ENCODE measurements around the gene NAALADL2. TPM values are rescaled to one million over a fixed set of nuclear protein-coding genes. Genes with fewer than 3 reads are reported as not detected.

Gene NAALADL2
- total RNA-seq, 2 experiments from 2014 or later = not detected

GRCh38 chr3:175670557-175670956, 811.4 kb downstream of the NAALADL2 start:
- no peaks in the 10 kb centered on the region for H3K4me1 Mint-ChIP-seq
- no peak overlapping the region for H3K4me3 Mint-ChIP-seq
- POLR2A ChIA-PET = no interaction called here
- H3K36me3 Mint-ChIP-seq (ENCODE audit: low read depth) = no peaks in the 10 kb centered on the region
- H3K27ac Mint-ChIP-seq = no peak overlapping the region
- DNase-seq = no peak
- no peaks in the 10 kb centered on the region for H3K27me3 Mint-ChIP-seq
- CTCF ChIA-PET = no interaction called here
- H3K9me3 Mint-ChIP-seq = no peaks in the 10 kb centered on the region

- ChIA-PET POLR2A (no interaction called here), CTCF (no interaction called here)
- H3K27me3 Mint-ChIP-seq = no peaks in the 10 kb centered on the region
- no peak overlapping the region for H3K27ac Mint-ChIP-seq
- no peaks in the 10 kb centered on the region for H3K4me1 Mint-ChIP-seq
- no peaks in the 10 kb centered on the region for H3K9me3 Mint-ChIP-seq
- H3K4me3 Mint-ChIP-seq = no peak overlapping the region
- no peak for DNase-seq
- no peaks in the 10 kb centered on the region for H3K36me3 Mint-ChIP-seq (ENCODE audit: low read depth)
Observed at GRCh38 chr3:175672119-175672689, 813.1 kb downstream of the NAALADL2 start.

- Mint-ChIP-seq H3K9me3 (peaks cover 4% of the 10 kb centered on the region), H3K4me3 (no peak overlapping the region), H3K27me3 (no peaks in the 10 kb centered on the region), H3K36me3 (ENCODE audit: low read depth) (no peaks in the 10 kb centered on the region), H3K4me1 (no peaks in the 10 kb centered on the region), H3K27ac (no peak overlapping the region)
- POLR2A ChIA-PET = no interaction called here
- CTCF ChIA-PET = interaction anchor here (0.6 to 0.8 kb wide), 2 partner anchors 36 to 1954 kb away, joined by 3 to 4 read pairs; no protein-coding TSS in a partner anchor
- DNase-seq = no peak
Observed at GRCh38 chr3:175679568-175679967, 820.4 kb downstream of the NAALADL2 start.

- no peak overlapping the region for H3K4me3 Mint-ChIP-seq
- DNase-seq = no peak
- no peaks in the 10 kb centered on the region for H3K27me3 Mint-ChIP-seq
- CTCF ChIA-PET = no interaction called here
- no peak overlapping the region for H3K27ac Mint-ChIP-seq
- POLR2A ChIA-PET = no interaction called here
- H3K9me3 Mint-ChIP-seq = no peaks in the 10 kb centered on the region
- no peaks in the 10 kb centered on the region for H3K4me1 Mint-ChIP-seq
- no peaks in the 10 kb centered on the region for H3K36me3 Mint-ChIP-seq (ENCODE audit: low read depth)
Observed at GRCh38 chr3:175692256-175692655, 833.1 kb downstream of the NAALADL2 start.

GRCh38 chr3:175695251-175695650, 836.1 kb downstream of the NAALADL2 start:
- ChIA-PET POLR2A (no interaction called here), CTCF (no interaction called here)
- no peaks in the 10 kb centered on the region for H3K27me3 Mint-ChIP-seq
- no peak overlapping the region for H3K4me3 Mint-ChIP-seq
- no peaks in the 10 kb centered on the region for H3K9me3 Mint-ChIP-seq
- no peaks in the 10 kb centered on the region for H3K36me3 Mint-ChIP-seq (ENCODE audit: low read depth)
- H3K4me1 Mint-ChIP-seq = no peaks in the 10 kb centered on the region
- no peak overlapping the region for H3K27ac Mint-ChIP-seq
- DNase-seq = no peak

- no peaks in the 10 kb centered on the region for H3K27me3 Mint-ChIP-seq
- H3K4me3 Mint-ChIP-seq = no peak overlapping the region
- peaks cover 6% of the 10 kb centered on the region for H3K9me3 Mint-ChIP-seq
- H3K4me1 Mint-ChIP-seq = no peaks in the 10 kb centered on the region
- ChIA-PET CTCF (no interaction called here), POLR2A (no interaction called here)
- no peak overlapping the region for H3K27ac Mint-ChIP-seq
- H3K36me3 Mint-ChIP-seq (ENCODE audit: low read depth) = no peaks in the 10 kb centered on the region
- DNase-seq = no peak
Observed at GRCh38 chr3:175702956-175703355, 843.8 kb downstream of the NAALADL2 start.

- Mint-ChIP-seq H3K27ac (no peak overlapping the region), H3K27me3 (no peaks in the 10 kb centered on the region), H3K9me3 (peaks cover 6% of the 10 kb centered on the region), H3K36me3 (ENCODE audit: low read depth) (no peaks in the 10 kb centered on the region), H3K4me3 (no peak overlapping the region), H3K4me1 (no peaks in the 10 kb centered on the region)
- no peak for DNase-seq
- ChIA-PET CTCF (no interaction called here), POLR2A (no interaction called here)
Observed at GRCh38 chr3:175704366-175705055, 845.4 kb downstream of the NAALADL2 start.

- Mint-ChIP-seq H3K36me3 (ENCODE audit: low read depth) (no peaks in the 10 kb centered on the region), H3K27ac (no peak overlapping the region), H3K4me3 (no peak overlapping the region), H3K4me1 (no peaks in the 10 kb centered on the region), H3K27me3 (no peaks in the 10 kb centered on the region), H3K9me3 (peaks cover 3% of the 10 kb centered on the region)
- no peak for DNase-seq
- ChIA-PET POLR2A (no interaction called here), CTCF (no interaction called here)
Observed at GRCh38 chr3:175713268-175713667, 854.1 kb downstream of the NAALADL2 start.

GRCh38 chr3:175716446-175716845, 857.3 kb downstream of the NAALADL2 start:
- Mint-ChIP-seq H3K27ac (no peak overlapping the region), H3K4me3 (no peak overlapping the region), H3K4me1 (no peaks in the 10 kb centered on the region), H3K36me3 (ENCODE audit: low read depth) (no peaks in the 10 kb centered on the region), H3K9me3 (peaks cover 3% of the 10 kb centered on the region), H3K27me3 (no peaks in the 10 kb centered on the region)
- CTCF ChIA-PET = no interaction called here
- POLR2A ChIA-PET = no interaction called here
- no peak for DNase-seq

GRCh38 chr3:175726228-175726627, 867.1 kb downstream of the NAALADL2 start:
- H3K4me1 Mint-ChIP-seq = no peaks in the 10 kb centered on the region
- H3K27me3 Mint-ChIP-seq = no peaks in the 10 kb centered on the region
- ChIA-PET CTCF (no interaction called here), POLR2A (no interaction called here)
- H3K27ac Mint-ChIP-seq = no peak overlapping the region
- no peak overlapping the region for H3K4me3 Mint-ChIP-seq
- H3K9me3 Mint-ChIP-seq = no peaks in the 10 kb centered on the region
- H3K36me3 Mint-ChIP-seq (ENCODE audit: low read depth) = no peaks in the 10 kb centered on the region
- no peak for DNase-seq

- peaks cover 2% of the 10 kb centered on the region for H3K9me3 Mint-ChIP-seq
- CTCF ChIA-PET = no interaction called here
- POLR2A ChIA-PET = no interaction called here
Observed at GRCh38 chr3:175728566-175728965, 869.4 kb downstream of the NAALADL2 start.

GRCh38 chr3:175729466-175729865, 870.3 kb downstream of the NAALADL2 start:
- DNase-seq = no peak
- Mint-ChIP-seq H3K4me3 (no peak overlapping the region), H3K36me3 (ENCODE audit: low read depth) (no peaks in the 10 kb centered on the region), H3K27ac (no peak overlapping the region), H3K27me3 (no peaks in the 10 kb centered on the region), H3K4me1 (no peaks in the 10 kb centered on the region), H3K9me3 (peaks cover 2% of the 10 kb centered on the region)
- ChIA-PET CTCF (no interaction called here), POLR2A (no interaction called here)

More at GRCh38 chr3:175728566-175728965, 869.4 kb downstream of the NAALADL2 start:
- H3K4me3 Mint-ChIP-seq = no peak overlapping the region
- H3K36me3 Mint-ChIP-seq (ENCODE audit: low read depth) = no peaks in the 10 kb centered on the region
- H3K4me1 Mint-ChIP-seq = no peaks in the 10 kb centered on the region
- DNase-seq = no peak
- H3K27me3 Mint-ChIP-seq = no peaks in the 10 kb centered on the region
- H3K27ac Mint-ChIP-seq = no peak overlapping the region

GRCh38 chr3:175731543-175731942, 872.4 kb downstream of the NAALADL2 start:
- ChIA-PET CTCF (no interaction called here), POLR2A (no interaction called here)
- Mint-ChIP-seq H3K9me3 (peaks cover 6% of the 10 kb centered on the region), H3K4me3 (no peak overlapping the region), H3K27ac (no peak overlapping the region), H3K36me3 (ENCODE audit: low read depth) (no peaks in the 10 kb centered on the region), H3K27me3 (no peaks in the 10 kb centered on the region), H3K4me1 (no peaks in the 10 kb centered on the region)
- DNase-seq = no peak

- ChIA-PET CTCF (no interaction called here), POLR2A (no interaction called here)
- Mint-ChIP-seq H3K27me3 (no peaks in the 10 kb centered on the region), H3K9me3 (peaks cover 6% of the 10 kb centered on the region), H3K4me3 (no peak overlapping the region), H3K4me1 (no peaks in the 10 kb centered on the region), H3K36me3 (ENCODE audit: low read depth) (no peaks in the 10 kb centered on the region), H3K27ac (no peak overlapping the region)
- no peak for DNase-seq
Observed at GRCh38 chr3:175732017-175732416, 872.9 kb downstream of the NAALADL2 start.
